MM.1S (cell line): ENCODE data around the gene REG1A.

Source experiments
- CTCF ChIP-seq: fragments of 300-600 bp; sonication (generic); IDR thresholded peaks from 2 replicates; pipeline ENCODE4 v1.5.1; 2016; ENCODE audit warnings: antibody characterized with exemption, low read length, mixed read lengths
- EZH2 ChIP-seq: fragments of 300-600 bp; sonication (generic); optimal IDR thresholded peaks from 2 replicates; pipeline ENCODE3; 2017; ENCODE audit warnings: low read depth, mild to moderate bottlenecking, antibody characterized with exemption, low read length, mixed read lengths
- EZH2phosphoT487 ChIP-seq: fragments of 300-600 bp; sonication (generic); IDR thresholded peaks from 2 replicates; pipeline ENCODE4 v1.6.1; 2018; ENCODE audit warnings: antibody characterized with exemption, low read length

DNA sequence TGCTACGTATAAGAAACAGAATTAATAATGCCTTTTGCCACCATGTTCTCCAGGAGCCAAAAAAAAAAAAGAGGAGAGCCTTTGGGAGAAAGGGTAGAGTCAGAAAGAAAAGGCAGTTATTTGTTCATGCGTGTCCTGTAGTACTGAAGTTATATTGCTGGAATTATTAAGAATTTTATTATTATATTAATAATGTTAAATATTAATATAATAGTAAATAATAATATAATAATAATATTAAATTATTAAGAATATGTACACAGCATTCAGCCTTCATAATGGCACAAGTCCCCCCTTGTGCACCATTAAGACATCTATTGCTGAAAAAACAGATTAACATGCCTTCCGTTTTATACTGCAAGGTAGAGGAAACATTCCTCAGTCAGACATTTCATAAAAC lies 8.1 kb downstream of the REG1A start:
- TF ChIP-seq EZH2 (no peak), CTCF (no peak), EZH2phosphoT487 (no peak)
